DND-41 (cell line): ENCODE data around the gene TRUB2.

Experiments used
- ATAC-seq: fragments of 200-7000 bp; cut with Tn5 transposase; 3 replicates; pipeline ENCODE4 v1.9.1; 2021; ENCODE audit warnings: low read depth; ENCODE audit not compliant: insufficient read depth
- DNase-seq: peaks from one replicate; pipeline ENCODE4 v3.0.0-alpha.2; 2020
- H2AFZ ChIP-seq: 2 replicates; pipeline ENCODE4 v1.6.0; 2012; ENCODE audit warnings: low read depth, low read length
- H3K27ac ChIP-seq: 2 replicates; pipeline ENCODE4 v1.5.1; 2012; ENCODE audit warnings: low read length, inconsistent platforms
- H3K27me3 ChIP-seq: fragments of 200-600 bp; sonication (generic); 2 replicates; pipeline ENCODE4 v1.6.0; 2012; ENCODE audit warnings: low read length, mild to moderate bottlenecking, inconsistent platforms; ENCODE audit not compliant: insufficient read depth, poor library complexity
- H3K36me3 ChIP-seq: 2 replicates; pipeline ENCODE4 v1.5.1; 2012; ENCODE audit warnings: low read length, inconsistent platforms; ENCODE audit not compliant: insufficient read depth
- H3K4me1 ChIP-seq: 2 replicates; pipeline ENCODE4 v1.5.1; 2012; ENCODE audit warnings: mild to moderate bottlenecking, low read length; ENCODE audit not compliant: insufficient read depth
- H3K4me2 ChIP-seq: 2 replicates; pipeline ENCODE4 v1.6.0; 2012; ENCODE audit warnings: mild to moderate bottlenecking, moderate library complexity, low read length, inconsistent platforms; ENCODE audit not compliant: insufficient read depth
- H3K4me3 ChIP-seq, 2 experiments: fragments of 200-600 bp in 1 of 2; shearing (Covaris generic) in 1 of 2; 2 replicates each; pipeline ENCODE4 v1.5.1; 2012 to 2016; ENCODE audit warnings: inconsistent platforms in 2 of 2, low read length in 2 of 2, mild to moderate bottlenecking in 2 of 2, low read depth in 1 of 2, moderate library complexity in 1 of 2
- H3K79me2 ChIP-seq: 2 replicates; pipeline ENCODE4 v1.6.0; 2012; ENCODE audit warnings: low read length, inconsistent platforms; ENCODE audit not compliant: insufficient read depth
- H3K9ac ChIP-seq: 2 replicates; pipeline ENCODE4 v1.6.0; 2012; ENCODE audit warnings: low read depth, mild to moderate bottlenecking, inconsistent platforms, low read length, moderate library complexity
- H3K9me3 ChIP-seq: 2 replicates; pipeline ENCODE4 v1.5.1; 2012; ENCODE audit warnings: low read length, moderate library complexity, mild to moderate bottlenecking, inconsistent platforms; ENCODE audit not compliant: insufficient read depth, severe bottlenecking
- H4K20me1 ChIP-seq: 2 replicates; pipeline ENCODE4 v1.6.0; 2012; ENCODE audit warnings: low read length; ENCODE audit not compliant: insufficient read depth
- EZH2 ChIP-seq: IDR thresholded peaks from 3 replicates; pipeline ENCODE4 v1.6.1; 2012; ENCODE audit warnings: borderline replicate concordance, low read depth, mild to moderate bottlenecking, moderate library complexity, low read length, inconsistent platforms; ENCODE audit not compliant: severe bottlenecking
- TF ChIP-seq, protein P1 (sequence below): IDR thresholded peaks from 2 replicates; pipeline ENCODE4 v1.5.1; 2012; ENCODE audit warnings: borderline replicate concordance, low read length, moderate library complexity, mild to moderate bottlenecking; ENCODE audit not compliant: poor library complexity, severe bottlenecking; ENCODE audit errors: extremely low read depth

TRUB2 gene

GRCh38 chr9:128314697-128315096 is 7.5 kb downstream of the TRUB2 start:
- Histone ChIP-seq H3K36me3 (peaks cover 56% of the 10 kb centered on the region), H3K79me2 (no peaks in the 10 kb centered on the region), H3K4me3 (no peak overlapping the region), H3K9me3 (no peaks in the 10 kb centered on the region), H3K4me2 (no peak overlapping the region), H2AFZ (no peak overlapping the region), H3K27ac (no peak overlapping the region), H3K9ac (no peak overlapping the region), H3K27me3 (no peaks in the 10 kb centered on the region), H3K4me1 (no peaks in the 10 kb centered on the region), H4K20me1 (no peaks in the 10 kb centered on the region)
- ATAC-seq: no peak
- TF ChIP-seq, protein P1, sequence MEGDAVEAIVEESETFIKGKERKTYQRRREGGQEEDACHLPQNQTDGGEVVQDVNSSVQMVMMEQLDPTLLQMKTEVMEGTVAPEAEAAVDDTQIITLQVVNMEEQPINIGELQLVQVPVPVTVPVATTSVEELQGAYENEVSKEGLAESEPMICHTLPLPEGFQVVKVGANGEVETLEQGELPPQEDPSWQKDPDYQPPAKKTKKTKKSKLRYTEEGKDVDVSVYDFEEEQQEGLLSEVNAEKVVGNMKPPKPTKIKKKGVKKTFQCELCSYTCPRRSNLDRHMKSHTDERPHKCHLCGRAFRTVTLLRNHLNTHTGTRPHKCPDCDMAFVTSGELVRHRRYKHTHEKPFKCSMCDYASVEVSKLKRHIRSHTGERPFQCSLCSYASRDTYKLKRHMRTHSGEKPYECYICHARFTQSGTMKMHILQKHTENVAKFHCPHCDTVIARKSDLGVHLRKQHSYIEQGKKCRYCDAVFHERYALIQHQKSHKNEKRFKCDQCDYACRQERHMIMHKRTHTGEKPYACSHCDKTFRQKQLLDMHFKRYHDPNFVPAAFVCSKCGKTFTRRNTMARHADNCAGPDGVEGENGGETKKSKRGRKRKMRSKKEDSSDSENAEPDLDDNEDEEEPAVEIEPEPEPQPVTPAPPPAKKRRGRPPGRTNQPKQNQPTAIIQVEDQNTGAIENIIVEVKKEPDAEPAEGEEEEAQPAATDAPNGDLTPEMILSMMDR: no peak
- no peak for TF ChIP-seq EZH2
- no peak for DNase-seq

DNA sequence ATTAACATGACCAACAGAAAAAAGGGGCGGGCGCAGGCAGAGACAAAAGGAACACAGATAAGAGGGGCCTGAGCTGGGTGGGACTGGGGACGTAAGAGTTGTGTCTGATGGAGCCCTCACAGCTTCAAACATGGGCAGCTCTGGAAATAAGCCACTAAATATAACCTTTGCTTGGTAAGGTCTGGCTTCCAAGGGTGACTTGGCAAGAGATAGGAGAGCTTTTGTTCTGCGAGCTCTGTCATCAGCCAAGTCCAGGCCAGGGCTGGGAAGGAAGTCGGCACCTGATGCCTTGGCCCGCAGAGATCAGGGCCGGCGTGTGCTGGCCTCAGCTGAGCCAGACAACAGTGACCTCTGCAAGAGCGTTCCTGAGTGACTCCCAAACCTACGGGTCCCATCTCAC is 11.8 kb downstream of the TRUB2 start:
- no peaks in the 10 kb centered on the region for H3K4me1 ChIP-seq
- no peak overlapping the region for H2AFZ ChIP-seq
- H3K9ac ChIP-seq: no peak overlapping the region
- no peaks in the 10 kb centered on the region for H3K27me3 ChIP-seq
- DNase-seq (no peak), ATAC-seq (no peak)
- no peak overlapping the region for H3K4me2 ChIP-seq
- no peak for TF ChIP-seq EZH2
- TF ChIP-seq, protein P1: no peak
- H3K9me3 ChIP-seq: no peaks in the 10 kb centered on the region
- H3K27ac ChIP-seq: no peak overlapping the region
- H3K36me3 ChIP-seq: peaks cover 43% of the 10 kb centered on the region
- H3K79me2 ChIP-seq: no peaks in the 10 kb centered on the region
- H4K20me1 ChIP-seq: no peaks in the 10 kb centered on the region
- H3K4me3 ChIP-seq: no peak overlapping the region

DNA sequence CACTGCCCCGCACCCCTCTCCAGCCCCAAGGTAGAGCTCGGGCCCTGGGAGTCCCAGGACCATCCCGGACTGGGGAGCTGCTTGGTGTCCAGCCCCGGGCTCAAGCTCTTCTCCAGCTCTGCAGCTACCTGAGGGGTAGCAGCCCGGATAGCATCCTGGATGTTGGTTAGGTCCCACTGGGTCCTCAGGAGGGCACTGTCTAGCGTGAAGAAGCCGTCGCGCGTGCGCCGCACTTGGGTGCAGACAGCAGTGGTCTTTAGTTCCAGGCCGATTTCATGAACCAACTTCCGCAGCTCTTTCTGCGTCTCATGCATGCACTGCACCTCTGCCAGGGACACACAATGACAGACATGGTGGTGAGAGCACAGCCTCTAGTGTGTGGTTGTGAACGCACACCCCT is 12.7 kb downstream of the TRUB2 start:
- Histone ChIP-seq H2AFZ (no peak overlapping the region), H3K27ac (no peak overlapping the region), H3K4me1 (no peaks in the 10 kb centered on the region), H4K20me1 (no peaks in the 10 kb centered on the region), H3K27me3 (no peaks in the 10 kb centered on the region), H3K36me3 (peaks cover 34% of the 10 kb centered on the region), H3K4me3 (no peak overlapping the region), H3K9me3 (no peaks in the 10 kb centered on the region), H3K4me2 (no peak overlapping the region), H3K9ac (no peak overlapping the region), H3K79me2 (no peaks in the 10 kb centered on the region)
- no peak for TF ChIP-seq EZH2
- TF ChIP-seq, protein P1: no peak
- DNase-seq (no peak), ATAC-seq (no peak)

DNA sequence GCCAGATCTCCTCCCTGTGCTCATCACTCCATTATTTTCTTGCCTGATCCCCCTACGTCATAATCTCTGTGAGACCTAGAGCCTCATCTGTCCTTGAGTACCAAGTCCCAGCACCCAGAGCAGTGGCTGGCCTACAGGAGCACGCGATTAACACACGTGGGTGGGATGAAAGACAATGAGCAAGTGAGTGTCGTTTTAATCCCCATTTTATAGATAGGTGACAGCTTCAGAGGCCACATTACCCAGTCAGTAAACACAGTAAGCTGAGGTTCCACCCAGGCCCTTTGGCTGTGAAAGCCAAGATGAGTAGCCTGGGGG is 17.3 kb downstream of the TRUB2 start:
- H4K20me1 ChIP-seq: no peaks in the 10 kb centered on the region
- no peak overlapping the region for H2AFZ ChIP-seq
- no peak overlapping the region for H3K4me2 ChIP-seq
- no peaks in the 10 kb centered on the region for H3K9me3 ChIP-seq
- H3K27ac ChIP-seq: no peak overlapping the region
- no peaks in the 10 kb centered on the region for H3K79me2 ChIP-seq
- H3K4me1 ChIP-seq: no peaks in the 10 kb centered on the region
- ATAC-seq: no peak
- H3K36me3 ChIP-seq: peaks cover 9% of the 10 kb centered on the region
- DNase-seq: no peak
- H3K4me3 ChIP-seq: no peak overlapping the region
- no peak overlapping the region for H3K9ac ChIP-seq
- TF ChIP-seq EZH2: no peak
- TF ChIP-seq, protein P1: no peak
- no peaks in the 10 kb centered on the region for H3K27me3 ChIP-seq
